ENCODE measurements around the gene CRELD2.

Gene CRELD2

GRCh38 chr22:49934160-49934890, 15.9 kb downstream of the CRELD2 start:
- no peak for TF ChIP-seq CTCF (IDR thresholded peaks at IDR 0.05; ENCODE audit: low read depth, low read length, missing control alignments)
- no peak for DNase-seq (ENCODE audit: low read depth)
- peak overlapping the region; percentile 78 for H3K4me3 ChIP-seq (ENCODE audit: low read depth, low read length)

- TF ChIP-seq CTCF (IDR thresholded peaks at IDR 0.05; ENCODE audit: low read depth, low read length, missing control alignments): no peak
- no peak for DNase-seq (ENCODE audit: low read depth)
- H3K4me3 ChIP-seq (ENCODE audit: low read depth, low read length): peak overlapping the region; percentile 78
Observed at GRCh38 chr22:49934891-49935557, 16.6 kb downstream of the CRELD2 start.

GRCh38 chr22:49935561-49935960, 17.1 kb downstream of the CRELD2 start:
- H3K4me3 ChIP-seq (ENCODE audit: low read depth, low read length): no peak overlapping the region
- no peak for TF ChIP-seq CTCF (IDR thresholded peaks at IDR 0.05; ENCODE audit: low read depth, low read length, missing control alignments)
- DNase-seq (ENCODE audit: low read depth): no peak

GRCh38 chr22:49936018-49936972, 17.9 kb downstream of the CRELD2 start:
- H3K4me3 ChIP-seq (ENCODE audit: low read depth, low read length): peak overlapping the region; percentile 20
- no peak for DNase-seq (ENCODE audit: low read depth)
- no peak for TF ChIP-seq CTCF (IDR thresholded peaks at IDR 0.05; ENCODE audit: low read depth, low read length, missing control alignments)

- TF ChIP-seq CTCF (IDR thresholded peaks at IDR 0.05; ENCODE audit: low read depth, low read length, missing control alignments): no peak
- DNase-seq (ENCODE audit: low read depth): no peak
- no peak overlapping the region for H3K4me3 ChIP-seq (ENCODE audit: low read depth, low read length)
Observed at GRCh38 chr22:49936973-49937757, 18.7 kb downstream of the CRELD2 start.

Data from GM12864 (cell line).